MM.1S (cell line): ENCODE measurements around the gene GATA6.

Source experiments
- DNase-seq: peaks from one replicate; pipeline ENCODE4 v3.0.0-alpha.2; 2015
- H2AFZ ChIP-seq: fragments of 300-600 bp; sonication (generic); 2 replicates; pipeline ENCODE4 v1.6.0; 2016; ENCODE audit warnings: antibody characterized with exemption, low read length
- H3F3A ChIP-seq: fragments of 300-600 bp; sonication (generic); 2 replicates; pipeline ENCODE4 v1.6.1; 2016; ENCODE audit warnings: mild to moderate bottlenecking, antibody characterized with exemption, low read length, moderate library complexity, mixed read lengths; ENCODE audit not compliant: insufficient read depth
- H3K27ac ChIP-seq: fragments of 300-600 bp; sonication (generic); 2 replicates; pipeline ENCODE4 v1.5.1; 2016; ENCODE audit warnings: mild to moderate bottlenecking, low read length
- H3K27me3 ChIP-seq: fragments of 300-600 bp; sonication (generic); replicated peaks from 2 replicates; pipeline ENCODE4 v1.6.0; 2016; ENCODE audit warnings: low read length; ENCODE audit not compliant: insufficient read depth
- H3K36me3 ChIP-seq: fragments of 300-600 bp; sonication (generic); replicated peaks from 2 replicates; pipeline ENCODE4 v1.6.1; 2016; ENCODE audit warnings: mild to moderate bottlenecking, low read length, mixed read lengths; ENCODE audit not compliant: insufficient read depth
- H3K4me1 ChIP-seq: fragments of 300-600 bp; sonication (generic); 2 replicates; pipeline ENCODE4 v1.6.1; 2016; ENCODE audit warnings: low read length, mixed read lengths
- H3K4me2 ChIP-seq: fragments of 300-600 bp; sonication (generic); 2 replicates; pipeline ENCODE4 v1.6.0; 2016; ENCODE audit warnings: low read depth, low read length
- H3K4me3 ChIP-seq: fragments of 300-600 bp; sonication (generic); 2 replicates; pipeline ENCODE4 v1.5.1; 2016; ENCODE audit warnings: low read length, mixed read lengths
- H3K79me2 ChIP-seq: fragments of 300-600 bp; sonication (generic); 2 replicates; pipeline ENCODE4 v1.6.1; 2016; ENCODE audit warnings: mixed run types, low read length, mixed read lengths
- H3K9ac ChIP-seq: fragments of 300-600 bp; sonication (generic); 2 replicates; pipeline ENCODE4 v1.6.1; 2016; ENCODE audit warnings: low read length, mixed read lengths
- H3K9me2 ChIP-seq: fragments of 300-600 bp; sonication (generic); replicated peaks from 2 replicates; pipeline ENCODE4 v1.6.1; 2016; ENCODE audit warnings: mild to moderate bottlenecking, low read length, mixed read lengths; ENCODE audit not compliant: insufficient read depth
- H3K9me3 ChIP-seq: fragments of 300-600 bp; sonication (generic); replicated peaks from 2 replicates; pipeline ENCODE4 v1.6.1; 2016; ENCODE audit warnings: mild to moderate bottlenecking, low read length, mixed read lengths; ENCODE audit not compliant: insufficient read depth
- H4K20me1 ChIP-seq: fragments of 300-600 bp; sonication (generic); 2 replicates; pipeline ENCODE4 v1.6.1; 2016; ENCODE audit warnings: mild to moderate bottlenecking, low read length, moderate library complexity, mixed read lengths; ENCODE audit not compliant: insufficient read depth
- EZH2 ChIP-seq: fragments of 300-600 bp; sonication (generic); optimal IDR thresholded peaks from 2 replicates; pipeline ENCODE3; 2017; ENCODE audit warnings: low read depth, mild to moderate bottlenecking, antibody characterized with exemption, low read length, mixed read lengths
- EZH2phosphoT487 ChIP-seq: fragments of 300-600 bp; sonication (generic); IDR thresholded peaks from 2 replicates; pipeline ENCODE4 v1.6.1; 2018; ENCODE audit warnings: antibody characterized with exemption, low read length
- TF ChIP-seq, protein P1 (sequence below): fragments of 300-600 bp; sonication (generic); IDR thresholded peaks from 2 replicates; pipeline ENCODE4 v1.5.1; 2016; ENCODE audit warnings: antibody characterized with exemption, low read length, mixed read lengths

GATA6 gene

DNA sequence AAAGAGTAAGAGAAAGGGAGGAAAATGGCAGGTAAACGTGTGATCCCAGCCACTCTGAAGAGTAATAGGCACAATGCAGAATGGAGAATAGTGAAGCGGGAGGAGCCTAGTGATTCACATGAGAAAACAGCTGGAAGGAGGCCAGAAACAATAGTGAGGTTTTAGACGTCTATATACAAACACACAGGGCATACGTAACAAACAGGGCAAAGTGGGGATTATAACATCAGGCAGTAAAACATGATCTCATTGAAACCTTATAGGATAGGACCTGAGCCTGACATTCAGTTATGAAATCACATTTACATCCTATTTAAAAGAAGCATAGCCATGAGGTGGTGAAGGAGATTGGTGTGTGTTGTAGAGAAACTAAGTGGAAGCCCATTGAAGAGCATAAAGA, 33.0 kb upstream of the GATA6 start:
- Histone ChIP-seq H3K4me2 (no peak overlapping the region), H3K9me2 (no peaks in the 10 kb centered on the region), H3K79me2 (no peaks in the 10 kb centered on the region), H3F3A (no peaks in the 10 kb centered on the region), H2AFZ (no peak overlapping the region), H3K27me3 (no peaks in the 10 kb centered on the region), H3K4me3 (no peak overlapping the region), H3K27ac (no peak overlapping the region), H4K20me1 (no peaks in the 10 kb centered on the region), H3K9me3 (no peaks in the 10 kb centered on the region), H3K9ac (no peak overlapping the region), H3K4me1 (no peaks in the 10 kb centered on the region), H3K36me3 (no peaks in the 10 kb centered on the region)
- DNase-seq: no peak
- TF ChIP-seq EZH2phosphoT487 (no peak), EZH2 (no peak)
- TF ChIP-seq, protein P1, sequence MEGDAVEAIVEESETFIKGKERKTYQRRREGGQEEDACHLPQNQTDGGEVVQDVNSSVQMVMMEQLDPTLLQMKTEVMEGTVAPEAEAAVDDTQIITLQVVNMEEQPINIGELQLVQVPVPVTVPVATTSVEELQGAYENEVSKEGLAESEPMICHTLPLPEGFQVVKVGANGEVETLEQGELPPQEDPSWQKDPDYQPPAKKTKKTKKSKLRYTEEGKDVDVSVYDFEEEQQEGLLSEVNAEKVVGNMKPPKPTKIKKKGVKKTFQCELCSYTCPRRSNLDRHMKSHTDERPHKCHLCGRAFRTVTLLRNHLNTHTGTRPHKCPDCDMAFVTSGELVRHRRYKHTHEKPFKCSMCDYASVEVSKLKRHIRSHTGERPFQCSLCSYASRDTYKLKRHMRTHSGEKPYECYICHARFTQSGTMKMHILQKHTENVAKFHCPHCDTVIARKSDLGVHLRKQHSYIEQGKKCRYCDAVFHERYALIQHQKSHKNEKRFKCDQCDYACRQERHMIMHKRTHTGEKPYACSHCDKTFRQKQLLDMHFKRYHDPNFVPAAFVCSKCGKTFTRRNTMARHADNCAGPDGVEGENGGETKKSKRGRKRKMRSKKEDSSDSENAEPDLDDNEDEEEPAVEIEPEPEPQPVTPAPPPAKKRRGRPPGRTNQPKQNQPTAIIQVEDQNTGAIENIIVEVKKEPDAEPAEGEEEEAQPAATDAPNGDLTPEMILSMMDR: no peak

GRCh38 chr18:22141211-22141610, 28.2 kb upstream of the GATA6 start:
- TF ChIP-seq EZH2 (no peak), EZH2phosphoT487 (no peak)
- TF ChIP-seq, protein P1: no peak
- no peaks in the 10 kb centered on the region for H4K20me1 ChIP-seq
- no peaks in the 10 kb centered on the region for H3F3A ChIP-seq
- H3K9me2 ChIP-seq: no peaks in the 10 kb centered on the region
- H3K27ac ChIP-seq: no peak overlapping the region
- DNase-seq: no peak
- no peaks in the 10 kb centered on the region for H3K27me3 ChIP-seq
- H3K79me2 ChIP-seq: no peaks in the 10 kb centered on the region
- no peak overlapping the region for H3K4me2 ChIP-seq
- no peaks in the 10 kb centered on the region for H3K9me3 ChIP-seq
- H3K9ac ChIP-seq: no peak overlapping the region
- H3K4me1 ChIP-seq: no peaks in the 10 kb centered on the region
- H3K4me3 ChIP-seq: no peak overlapping the region
- no peaks in the 10 kb centered on the region for H3K36me3 ChIP-seq
- H2AFZ ChIP-seq: no peak overlapping the region

- no peaks in the 10 kb centered on the region for H3K27me3 ChIP-seq
- no peak overlapping the region for H3K4me3 ChIP-seq
- H3K9me3 ChIP-seq: no peaks in the 10 kb centered on the region
- H4K20me1 ChIP-seq: no peaks in the 10 kb centered on the region
- H2AFZ ChIP-seq: no peak overlapping the region
- H3K79me2 ChIP-seq: no peaks in the 10 kb centered on the region
- no peak overlapping the region for H3K4me2 ChIP-seq
- no peak for DNase-seq
- TF ChIP-seq EZH2: no peak
- TF ChIP-seq, protein P1: no peak
- TF ChIP-seq EZH2phosphoT487: no peak
- no peaks in the 10 kb centered on the region for H3K9me2 ChIP-seq
- no peak overlapping the region for H3K9ac ChIP-seq
- H3K27ac ChIP-seq: no peak overlapping the region
- H3K36me3 ChIP-seq: no peaks in the 10 kb centered on the region
- H3K4me1 ChIP-seq: no peaks in the 10 kb centered on the region
- H3F3A ChIP-seq: no peaks in the 10 kb centered on the region
These were observed 25.7 kb upstream of the GATA6 start for GRCh38 chr18:22143347-22144340.
